ENCODE data around the gene RPN2. TPM values are rescaled to one million over a fixed set of nuclear protein-coding genes. Genes with fewer than 3 reads are reported as not detected.

RPN2 gene
- total RNA-seq, 1 donor from 2014 or later = 178 TPM

DNA sequence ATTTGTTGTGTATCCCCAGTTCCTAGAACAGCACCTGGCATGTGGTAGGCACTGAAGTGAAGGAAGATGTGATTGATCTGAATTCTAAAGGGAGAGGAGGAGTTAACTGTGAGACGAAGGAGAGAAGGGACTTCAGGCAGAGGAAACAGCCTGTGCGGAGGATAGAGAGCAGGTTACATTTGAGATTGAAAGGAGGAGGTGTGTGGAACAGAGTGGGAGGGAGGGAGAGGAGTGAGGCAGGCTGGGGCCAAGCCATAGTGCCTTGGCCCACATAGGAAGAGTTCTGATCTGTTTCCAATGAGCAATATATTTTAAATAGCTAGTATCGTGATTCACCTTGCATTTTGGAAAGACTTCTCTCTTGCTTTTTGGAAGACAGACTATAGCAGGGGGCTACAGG, 14.1 kb downstream of the RPN2 start:
- peaks cover 17% of the 10 kb centered on the region for H3K36me3 ChIP-seq (ENCODE audit: control insufficient read depth, insufficient read depth, low read length)
- DNase-seq (ENCODE audit: low read depth) = no peak
- no peaks in the 10 kb centered on the region for H3K27me3 ChIP-seq (ENCODE audit: control insufficient read depth, insufficient read depth, low read length)
- TF ChIP-seq, protein P1, sequence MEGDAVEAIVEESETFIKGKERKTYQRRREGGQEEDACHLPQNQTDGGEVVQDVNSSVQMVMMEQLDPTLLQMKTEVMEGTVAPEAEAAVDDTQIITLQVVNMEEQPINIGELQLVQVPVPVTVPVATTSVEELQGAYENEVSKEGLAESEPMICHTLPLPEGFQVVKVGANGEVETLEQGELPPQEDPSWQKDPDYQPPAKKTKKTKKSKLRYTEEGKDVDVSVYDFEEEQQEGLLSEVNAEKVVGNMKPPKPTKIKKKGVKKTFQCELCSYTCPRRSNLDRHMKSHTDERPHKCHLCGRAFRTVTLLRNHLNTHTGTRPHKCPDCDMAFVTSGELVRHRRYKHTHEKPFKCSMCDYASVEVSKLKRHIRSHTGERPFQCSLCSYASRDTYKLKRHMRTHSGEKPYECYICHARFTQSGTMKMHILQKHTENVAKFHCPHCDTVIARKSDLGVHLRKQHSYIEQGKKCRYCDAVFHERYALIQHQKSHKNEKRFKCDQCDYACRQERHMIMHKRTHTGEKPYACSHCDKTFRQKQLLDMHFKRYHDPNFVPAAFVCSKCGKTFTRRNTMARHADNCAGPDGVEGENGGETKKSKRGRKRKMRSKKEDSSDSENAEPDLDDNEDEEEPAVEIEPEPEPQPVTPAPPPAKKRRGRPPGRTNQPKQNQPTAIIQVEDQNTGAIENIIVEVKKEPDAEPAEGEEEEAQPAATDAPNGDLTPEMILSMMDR (IDR thresholded peaks at IDR 0.05; ENCODE audit: insufficient read depth, low read length, severe bottlenecking) = no peak
- no peak overlapping the region for H3K4me3 ChIP-seq (ENCODE audit: low read depth, low read length)
- FAIRE-seq = no peak

DNA sequence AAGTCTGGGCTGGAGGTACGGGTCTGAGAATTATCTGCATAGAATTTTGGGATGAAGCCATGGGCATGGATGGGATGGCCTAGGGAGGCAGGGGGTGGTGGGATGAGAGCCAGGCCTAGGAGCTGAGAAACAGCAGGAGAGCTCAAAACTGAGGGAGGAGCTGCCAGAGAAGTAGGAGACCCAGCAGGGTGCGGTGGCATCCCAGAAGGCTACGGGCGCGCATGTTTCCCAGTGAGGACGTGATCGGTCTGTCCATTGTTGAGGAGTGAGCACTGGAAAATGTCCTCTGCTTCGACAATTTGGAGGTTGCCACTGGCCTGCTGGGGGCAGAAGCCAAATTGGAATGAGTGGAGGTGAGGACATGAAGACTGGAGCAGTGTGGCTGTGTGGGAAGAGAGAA, 14.7 kb downstream of the RPN2 start:
- DNase-seq (ENCODE audit: low read depth) (no peak), FAIRE-seq (no peak)
- TF ChIP-seq, protein P1 (IDR thresholded peaks at IDR 0.05; ENCODE audit: insufficient read depth, low read length, severe bottlenecking) = no peak
- no peak overlapping the region for H3K4me3 ChIP-seq (ENCODE audit: low read depth, low read length)
- H3K36me3 ChIP-seq (ENCODE audit: control insufficient read depth, insufficient read depth, low read length) = peaks cover 18% of the 10 kb centered on the region
- no peaks in the 10 kb centered on the region for H3K27me3 ChIP-seq (ENCODE audit: control insufficient read depth, insufficient read depth, low read length)

DNA sequence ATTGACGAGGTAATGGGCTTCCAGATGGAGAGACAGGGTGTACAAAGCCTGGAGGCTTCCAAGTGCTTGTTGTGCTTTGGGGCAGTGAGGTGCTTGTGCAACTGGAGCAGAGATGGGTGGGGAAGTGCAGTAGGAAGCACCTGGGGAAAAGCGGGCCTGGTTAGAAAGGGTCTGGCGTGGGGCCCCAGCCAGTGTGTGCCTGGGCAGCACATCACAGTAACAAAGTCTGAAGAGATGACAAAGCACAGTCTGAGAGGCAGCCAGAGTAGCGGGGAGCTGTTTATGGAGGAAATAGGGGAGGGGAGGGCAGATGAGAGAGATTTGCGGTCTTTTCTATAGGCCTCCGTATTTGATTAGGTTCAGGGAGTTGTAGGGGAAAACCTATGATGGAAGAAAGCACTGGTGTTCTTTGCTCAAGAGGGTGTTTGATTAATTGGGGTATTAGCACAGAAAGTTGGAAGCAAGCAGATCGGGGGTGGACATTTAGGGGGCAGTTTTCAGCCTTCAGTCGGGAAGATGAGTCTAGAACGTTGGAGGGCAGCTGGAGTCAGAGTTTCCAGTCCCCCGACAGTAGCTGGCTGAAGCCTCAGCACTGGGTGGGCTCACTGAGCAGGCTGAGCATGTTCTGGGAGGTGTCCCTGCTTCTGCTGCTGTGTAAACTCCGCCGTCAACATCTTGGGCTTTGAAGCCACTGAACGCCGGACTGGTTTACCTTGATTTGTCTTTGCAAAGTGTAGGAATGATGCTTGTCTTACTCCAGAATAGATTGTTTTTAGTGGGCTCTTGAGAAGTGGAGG, 15.7 kb downstream of the RPN2 start:
- Histone ChIP-seq H3K4me3 (ENCODE audit: low read depth, low read length) (no peak overlapping the region), H3K36me3 (ENCODE audit: control insufficient read depth, insufficient read depth, low read length) (peaks cover 21% of the 10 kb centered on the region), H3K27me3 (ENCODE audit: control insufficient read depth, insufficient read depth, low read length) (no peaks in the 10 kb centered on the region)
- no peak for DNase-seq (ENCODE audit: low read depth)
- FAIRE-seq = no peak
- TF ChIP-seq, protein P1 (IDR thresholded peaks at IDR 0.05; ENCODE audit: insufficient read depth, low read length, severe bottlenecking) = no peak

DNA sequence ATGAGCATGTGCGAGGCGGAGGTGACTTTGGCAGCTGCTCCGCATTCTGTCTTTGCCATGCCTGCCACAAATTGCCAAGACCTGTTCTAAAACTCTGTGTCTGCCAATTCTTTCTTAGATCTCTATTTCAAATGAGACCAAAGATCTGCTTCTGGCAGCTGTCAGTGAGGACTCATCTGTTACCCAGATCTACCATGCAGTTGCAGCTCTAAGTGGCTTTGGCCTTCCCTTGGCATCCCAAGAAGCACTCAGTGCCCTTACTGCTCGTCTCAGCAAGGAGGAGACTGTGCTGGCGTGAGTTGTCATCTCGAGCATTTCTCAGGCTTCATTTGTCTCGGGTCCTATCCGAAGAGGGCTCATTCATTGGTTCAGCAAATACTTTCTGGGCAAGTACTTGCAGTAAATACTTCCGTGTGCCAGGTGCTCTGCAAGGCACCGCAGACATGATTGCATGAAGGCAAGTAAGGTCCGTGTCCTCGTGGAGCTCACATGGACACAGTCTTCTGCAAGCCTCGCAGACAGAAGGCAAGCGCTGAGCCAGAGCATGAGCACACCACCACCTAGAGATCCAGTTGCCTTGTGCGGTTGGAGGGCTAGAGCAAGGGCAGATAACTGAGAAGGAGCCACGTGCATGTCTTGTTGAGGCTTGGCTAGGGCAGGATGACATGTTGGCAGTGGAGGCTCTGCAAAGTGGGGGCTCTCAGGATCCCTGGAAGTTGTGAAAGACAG, 20.0 kb downstream of the RPN2 start:
- Histone ChIP-seq H3K27me3 (ENCODE audit: control insufficient read depth, insufficient read depth, low read length) (no peaks in the 10 kb centered on the region), H3K36me3 (ENCODE audit: control insufficient read depth, insufficient read depth, low read length) (peaks cover 19% of the 10 kb centered on the region), H3K4me3 (ENCODE audit: low read depth, low read length) (no peak overlapping the region)
- TF ChIP-seq, protein P1 (IDR thresholded peaks at IDR 0.05; ENCODE audit: insufficient read depth, low read length, severe bottlenecking) = no peak
- DNase-seq (ENCODE audit: low read depth) (no peak), FAIRE-seq (no peak)

DNA sequence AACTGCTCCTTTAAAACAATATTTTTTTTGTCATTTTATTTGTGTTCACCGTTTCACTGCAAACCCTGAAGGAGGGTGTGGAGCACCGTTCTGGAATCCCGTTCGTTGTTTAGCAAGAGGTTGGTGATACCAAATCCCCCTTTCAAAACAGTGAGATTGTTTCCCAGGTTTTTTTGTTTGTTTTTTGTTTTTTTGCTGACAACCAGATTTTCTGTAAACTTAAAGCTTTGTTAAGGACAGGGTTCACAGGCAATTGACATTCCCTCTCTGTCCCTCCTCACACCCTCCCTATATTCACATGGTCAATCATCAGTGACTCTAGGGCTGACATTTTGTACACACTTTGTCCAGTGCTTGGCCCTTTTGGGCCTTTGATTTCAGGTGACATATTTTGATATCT, 21.2 kb downstream of the RPN2 start:
- TF ChIP-seq, protein P1 (IDR thresholded peaks at IDR 0.05; ENCODE audit: insufficient read depth, low read length, severe bottlenecking) = no peak
- no peaks in the 10 kb centered on the region for H3K27me3 ChIP-seq (ENCODE audit: control insufficient read depth, insufficient read depth, low read length)
- DNase-seq (ENCODE audit: low read depth) (no peak), FAIRE-seq (no peak)
- H3K36me3 ChIP-seq (ENCODE audit: control insufficient read depth, insufficient read depth, low read length) = peaks cover 28% of the 10 kb centered on the region
- no peak overlapping the region for H3K4me3 ChIP-seq (ENCODE audit: low read depth, low read length)
